Keratinocyte (primary cell): ENCODE results near the gene SRPK2. TPM values are rescaled to one million over a fixed set of nuclear protein-coding genes. Genes with fewer than 3 reads are reported as not detected.

Source experiments
- DNase-seq: peaks from one replicate; pipeline ENCODE4 v3.0.0-alpha.2; 2011; ENCODE audit warnings: low read depth, missing footprints, low spot score
- FAIRE-seq: peaks from 2 replicates; lab custom pipeline; 2011; peaks lifted over from hg19 to GRCh38; lab: Jason Lieb, UNC
- H2AFZ ChIP-seq: 2 replicates; pipeline ENCODE4 v1.6.0; 2012; ENCODE audit warnings: low read length, control low read depth, inconsistent platforms; ENCODE audit not compliant: control insufficient read depth
- H3K27ac ChIP-seq: 2 replicates; pipeline ENCODE4 v1.5.1; 2011; ENCODE audit warnings: low read length; ENCODE audit not compliant: control insufficient read depth, insufficient read depth
- H3K27me3 ChIP-seq: 3 replicates; pipeline ENCODE4 v1.6.0; 2011; ENCODE audit warnings: low read length; ENCODE audit not compliant: control insufficient read depth, insufficient read depth; ENCODE audit errors: extremely low read depth
- H3K36me3 ChIP-seq, 2 experiments: 2 replicates in 1 of 2; 3 replicates in 1 of 2; pipeline ENCODE4 v1.5.1; 2011; ENCODE audit warnings: low read length in 2 of 2, mild to moderate bottlenecking in 1 of 2; ENCODE audit not compliant: control insufficient read depth in 2 of 2, insufficient read depth in 2 of 2; ENCODE audit errors: extremely low read depth in 1 of 2
- H3K4me1 ChIP-seq: 3 replicates; pipeline ENCODE4 v1.5.1; 2011; ENCODE audit warnings: low read length; ENCODE audit not compliant: control insufficient read depth, insufficient read depth; ENCODE audit errors: extremely low read depth
- H3K4me2 ChIP-seq: 3 replicates; pipeline ENCODE4 v1.6.0; 2011; ENCODE audit warnings: low read depth, low read length; ENCODE audit not compliant: control insufficient read depth, insufficient read depth; ENCODE audit errors: extremely low read depth
- H3K4me3 ChIP-seq, 3 experiments: fragments of 200-600 bp in 1 of 3; sonication (generic) in 1 of 3; 2 replicates in 2 of 3; 3 replicates in 1 of 3; pipeline ENCODE4 v1.5.1; 2011 to 2016; ENCODE audit warnings: low read length in 3 of 3, mild to moderate bottlenecking in 3 of 3, control low read depth in 2 of 3, inconsistent platforms in 1 of 3, low read depth in 1 of 3, mixed read lengths in 1 of 3, mixed run types in 1 of 3, moderate library complexity in 1 of 3; ENCODE audit not compliant: control insufficient read depth in 2 of 3, insufficient read depth in 2 of 3; ENCODE audit errors: extremely low read depth in 1 of 3
- H3K79me2 ChIP-seq: 2 replicates; pipeline ENCODE4 v1.6.0; 2012; ENCODE audit warnings: low read length; ENCODE audit not compliant: control insufficient read depth, insufficient read depth
- H3K9ac ChIP-seq: 3 replicates; pipeline ENCODE4 v1.6.0; 2011; ENCODE audit warnings: low read length; ENCODE audit not compliant: control insufficient read depth, insufficient read depth; ENCODE audit errors: extremely low read depth
- H3K9me1 ChIP-seq: 3 replicates; pipeline ENCODE4 v1.6.0; 2011; ENCODE audit warnings: low read length; ENCODE audit not compliant: control insufficient read depth, insufficient read depth; ENCODE audit errors: extremely low read depth
- H3K9me3 ChIP-seq: 2 replicates; pipeline ENCODE4 v1.5.1; 2012; ENCODE audit warnings: low read depth, low read length; ENCODE audit not compliant: control insufficient read depth
- H4K20me1 ChIP-seq: 3 replicates; pipeline ENCODE4 v1.6.0; 2011; ENCODE audit warnings: low read length; ENCODE audit not compliant: control insufficient read depth, insufficient read depth; ENCODE audit errors: extremely low read depth
- EZH2 ChIP-seq: IDR thresholded peaks from one replicate; pipeline ENCODE4 v1.6.1; 2012; ENCODE audit warnings: inconsistent platforms, mild to moderate bottlenecking, low read length, moderate library complexity
- dilution Hi-C: fragments of 300-500 bp; cut with MboI; formaldehyde crosslinking; loops from one replicate; pipeline ENCODE4 v1.7.0; 2020; ENCODE audit warnings: low sequenced_read_pairs; ENCODE audit not compliant: extremely low pct_ligation_motif_present
- polyA plus RNA-seq, 5 experiments: library from polyadenylated mRNA; depleted of rRNA in 3 of 5; stranded (reverse) in 3 of 5; stranded (forward) in 1 of 5; unstranded in 1 of 5; fragments of >200 nt; gene quantifications; 1 replicate in 1 of 5; 2 replicates in 3 of 5; 3 replicates in 1 of 5; pipeline versions ENCODE4 v1.2.1 to v1.2.3, GENCODE V29; 2011 to 2012; ENCODE audit warnings: missing spikeins in 2 of 5, low read depth in 1 of 5, low replicate concordance in 1 of 5
- TF ChIP-seq, protein P1 (sequence below), 3 experiments: IDR thresholded peaks in 1 of 3; conservative IDR thresholded peaks in 1 of 3; optimal IDR thresholded peaks in 1 of 3; 2 replicates in 2 of 3; 3 replicates in 1 of 3; pipeline versions ENCODE3 to v1.5.1; 2011; ENCODE audit warnings: low read length in 3 of 3, mild to moderate bottlenecking in 3 of 3, moderate library complexity in 2 of 3, control low read depth in 1 of 3, inconsistent platforms in 1 of 3; ENCODE audit not compliant: insufficient read depth in 2 of 3; ENCODE audit errors: extremely low read depth in 1 of 3

Gene SRPK2
- polyA plus RNA-seq, 1 donor (not counting 4 experiments of a cell fraction or from before 2014, with no cell fraction given): 40.2 TPM

GRCh38 chr7:105188201-105188600 lies 200.5 kb downstream of the SRPK2 start:
- H4K20me1 ChIP-seq: no peaks in the 10 kb centered on the region
- peak overlapping the region; percentile 74 for H3K4me2 ChIP-seq
- H3K9me3 ChIP-seq: no peaks in the 10 kb centered on the region
- no peak for TF ChIP-seq EZH2
- TF ChIP-seq, protein P1, sequence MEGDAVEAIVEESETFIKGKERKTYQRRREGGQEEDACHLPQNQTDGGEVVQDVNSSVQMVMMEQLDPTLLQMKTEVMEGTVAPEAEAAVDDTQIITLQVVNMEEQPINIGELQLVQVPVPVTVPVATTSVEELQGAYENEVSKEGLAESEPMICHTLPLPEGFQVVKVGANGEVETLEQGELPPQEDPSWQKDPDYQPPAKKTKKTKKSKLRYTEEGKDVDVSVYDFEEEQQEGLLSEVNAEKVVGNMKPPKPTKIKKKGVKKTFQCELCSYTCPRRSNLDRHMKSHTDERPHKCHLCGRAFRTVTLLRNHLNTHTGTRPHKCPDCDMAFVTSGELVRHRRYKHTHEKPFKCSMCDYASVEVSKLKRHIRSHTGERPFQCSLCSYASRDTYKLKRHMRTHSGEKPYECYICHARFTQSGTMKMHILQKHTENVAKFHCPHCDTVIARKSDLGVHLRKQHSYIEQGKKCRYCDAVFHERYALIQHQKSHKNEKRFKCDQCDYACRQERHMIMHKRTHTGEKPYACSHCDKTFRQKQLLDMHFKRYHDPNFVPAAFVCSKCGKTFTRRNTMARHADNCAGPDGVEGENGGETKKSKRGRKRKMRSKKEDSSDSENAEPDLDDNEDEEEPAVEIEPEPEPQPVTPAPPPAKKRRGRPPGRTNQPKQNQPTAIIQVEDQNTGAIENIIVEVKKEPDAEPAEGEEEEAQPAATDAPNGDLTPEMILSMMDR (optimal IDR thresholded peaks at IDR 0.05 in 1 of 3, IDR thresholded peaks at IDR 0.05 in 1 of 3, conservative IDR thresholded peaks at IDR 0.05 in 1 of 3; ENCODE audit: extremely low read depth in 1 of 3, insufficient read depth in 2 of 3, low read length in 3 of 3): no peak
- no peak for FAIRE-seq
- H3K79me2 ChIP-seq: peaks cover 26% of the 10 kb centered on the region
- H3K27ac ChIP-seq: peak overlapping the region; percentile 86
- no peaks in the 10 kb centered on the region for H3K9me1 ChIP-seq
- H3K27me3 ChIP-seq: no peaks in the 10 kb centered on the region
- DNase-seq: no peak
- H2AFZ ChIP-seq: no peak overlapping the region
- dilution Hi-C loops: no loop called here
- no peak overlapping the region for H3K4me3 ChIP-seq
- peaks cover 0 to 3% of the 10 kb centered on the region in 2 experiments for H3K36me3 ChIP-seq
- H3K9ac ChIP-seq: no peak overlapping the region
- peaks cover 33% of the 10 kb centered on the region for H3K4me1 ChIP-seq

DNA sequence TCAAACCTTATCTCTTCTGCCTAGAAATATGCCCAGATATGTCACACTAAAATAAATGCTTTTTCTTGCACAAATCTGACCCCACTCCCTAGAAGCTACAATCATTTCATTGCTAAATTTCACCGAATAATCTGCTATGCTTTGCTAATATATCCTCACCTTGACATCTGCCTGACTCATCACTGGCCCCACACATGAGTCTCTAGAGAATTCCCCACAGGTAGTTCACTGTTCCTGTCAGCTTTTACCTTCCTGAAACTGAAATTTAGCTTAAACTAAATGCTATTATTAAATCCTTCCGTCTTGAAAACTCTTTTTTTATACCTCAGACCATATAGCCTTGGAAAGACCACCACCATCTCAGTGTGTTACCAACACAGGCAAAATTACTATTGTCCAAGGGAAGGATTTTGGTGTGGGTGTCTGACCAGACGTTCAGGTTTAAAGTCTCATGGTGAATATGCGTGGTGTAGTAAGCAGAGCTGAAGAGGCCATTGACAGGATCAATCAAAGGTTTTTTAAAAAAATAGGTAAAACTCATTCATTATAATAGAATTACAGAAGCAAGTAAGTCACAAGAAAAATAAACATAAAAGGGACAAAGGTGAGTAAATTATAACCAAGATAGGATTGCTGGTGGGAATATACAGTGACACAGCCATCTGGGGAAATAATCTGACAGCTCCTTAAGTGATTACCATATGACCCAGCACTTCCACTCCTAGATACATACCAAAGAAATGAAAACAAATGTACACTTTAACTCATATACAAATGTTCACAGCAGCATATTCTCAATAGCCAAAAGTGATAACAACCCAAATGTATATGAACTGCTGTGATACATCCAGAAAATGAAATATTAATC lies 201.2 kb downstream of the SRPK2 start:
- DNase-seq (peak; percentile 15), FAIRE-seq (peak; percentile 85)
- Histone ChIP-seq H3K9ac (peak overlapping the region; percentile 64), H3K4me2 (peak overlapping the region; percentile 74), H3K27ac (peak overlapping the region; percentile 86), H4K20me1 (no peaks in the 10 kb centered on the region), H3K36me3 (peaks cover 0 to 3% of the 10 kb centered on the region in 2 experiments), H3K9me1 (no peaks in the 10 kb centered on the region), H3K4me3 (peak overlapping the region in 1 of 3 experiments; percentile 12), H3K4me1 (peaks cover 35% of the 10 kb centered on the region), H3K79me2 (peaks cover 27% of the 10 kb centered on the region), H2AFZ (no peak overlapping the region), H3K27me3 (no peaks in the 10 kb centered on the region), H3K9me3 (no peaks in the 10 kb centered on the region)
- TF ChIP-seq EZH2: no peak
- TF ChIP-seq, protein P1 (optimal IDR thresholded peaks at IDR 0.05 in 1 of 3, IDR thresholded peaks at IDR 0.05 in 1 of 3, conservative IDR thresholded peaks at IDR 0.05 in 1 of 3; ENCODE audit: extremely low read depth in 1 of 3, insufficient read depth in 2 of 3, low read length in 3 of 3): no peak
- dilution Hi-C loops: no loop called here
